Activated CD8-positive, alpha-beta T cell treated with anti-CD3 and anti-CD28 coated beads for 36 hours (primary cell): ENCODE data around the gene PHEX. TPM values are rescaled to one million over a fixed set of nuclear protein-coding genes. Genes with fewer than 3 reads are reported as not detected.

Experiments
- ATAC-seq: fragments of 200-7000 bp; cut with Tn5 transposase; one replicate; pipeline ENCODE4 v1.10.0; 2021; ENCODE audit warnings: mild to moderate bottlenecking, moderate library complexity
- CTCF ChIA-PET: fragments of 350-600 bp; sonication (Branson Sonifier 250); formaldehyde crosslinking; loops from one replicate; lab custom pipeline; 2021; ENCODE audit warnings: antibody characterized with exemption; lab: Charles Lee
- POLR2A ChIA-PET: fragments of 350-600 bp; sonication (Branson Sonifier 250); formaldehyde crosslinking; loops from one replicate; lab custom pipeline; 2021; ENCODE audit warnings: antibody characterized with exemption; lab: Charles Lee
- DNase-seq: peaks from one replicate; pipeline ENCODE4 v3.0.0-alpha.2; 2020
- H3K27ac Mint-ChIP-seq: one replicate; pipeline ENCODE4 v1.8.0; 2021; ENCODE audit warnings: mild to moderate bottlenecking, mixed read lengths
- H3K27me3 Mint-ChIP-seq: one replicate; pipeline ENCODE4 v1.8.0; 2021; ENCODE audit warnings: mixed read lengths
- H3K36me3 Mint-ChIP-seq: one replicate; pipeline ENCODE4 v1.8.0; 2021; ENCODE audit warnings: low read depth, mixed read lengths
- H3K4me1 Mint-ChIP-seq: one replicate; pipeline ENCODE4 v1.8.0; 2021; ENCODE audit warnings: low read depth, mixed read lengths
- H3K4me3 Mint-ChIP-seq: one replicate; pipeline ENCODE4 v1.8.0; 2021; ENCODE audit warnings: mild to moderate bottlenecking, moderate library complexity, mixed read lengths
- H3K9me3 Mint-ChIP-seq: one replicate; pipeline ENCODE4 v1.8.0; 2021; ENCODE audit warnings: mixed read lengths
- CTCF ChIP-seq: fragments of 200-600 bp; IDR thresholded peaks from one replicate; pipeline ENCODE4 v1.8.0; 2022; ENCODE audit warnings: antibody characterized with exemption, mild to moderate bottlenecking
- intact Hi-C: fragments of 100-400 bp; cut with micrococcal nuclease; formaldehyde crosslinking; loops from one replicate; pipeline ENCODE4 v1.10.0; 2022
- total RNA-seq, 2 experiments: library from RNA; stranded (reverse); gene quantifications; one replicate each; pipeline ENCODE4 v1.2.3, GENCODE V29; 2021

Gene PHEX
- total RNA-seq, 2 experiments from 2014 or later = 22.7 to 25.2 TPM

GRCh38 chrX:22069586-22069985, 37.5 kb downstream of the PHEX start:
- Mint-ChIP-seq H3K27ac (no peak overlapping the region), H3K27me3 (no peaks in the 10 kb centered on the region), H3K9me3 (no peaks in the 10 kb centered on the region), H3K36me3 (peaks cover 39% of the 10 kb centered on the region), H3K4me3 (no peak overlapping the region), H3K4me1 (peaks cover 33% of the 10 kb centered on the region)
- no peak for DNase-seq
- ChIA-PET CTCF (interaction anchor here (0.8 to 3.3 kb wide), 4 partner anchors 11 to 180 kb away, joined by 3 to 26 read pairs (median 4); no protein-coding TSS in a partner anchor), POLR2A (interaction anchor here (0.7 to 1.0 kb wide), 2 partner anchors 17 to 79 kb away, joined by 3 read pairs; no protein-coding TSS in a partner anchor)
- TF ChIP-seq CTCF = no peak
- ATAC-seq = no peak
- intact Hi-C loops = no loop called here

- Mint-ChIP-seq H3K27ac (no peak overlapping the region), H3K4me3 (no peak overlapping the region), H3K36me3 (peaks cover 52% of the 10 kb centered on the region), H3K9me3 (no peaks in the 10 kb centered on the region), H3K4me1 (peaks cover 7% of the 10 kb centered on the region), H3K27me3 (no peaks in the 10 kb centered on the region)
- intact Hi-C loops = no loop called here
- ChIA-PET CTCF (no interaction called here), POLR2A (no interaction called here)
- DNase-seq (no peak), ATAC-seq (no peak)
- TF ChIP-seq CTCF = no peak
Measured at GRCh38 chrX:22073928-22074327, 41.8 kb downstream of the PHEX start.

- Mint-ChIP-seq H3K27ac (peak overlapping the region; percentile 34), H3K27me3 (no peaks in the 10 kb centered on the region), H3K4me1 (peaks cover 7% of the 10 kb centered on the region), H3K36me3 (peaks cover 68% of the 10 kb centered on the region), H3K4me3 (no peak overlapping the region), H3K9me3 (no peaks in the 10 kb centered on the region)
- ATAC-seq = no peak
- DNase-seq = no peak
- ChIA-PET POLR2A (no interaction called here), CTCF (no interaction called here)
- intact Hi-C loops = no loop called here
- TF ChIP-seq CTCF = no peak
Measured at GRCh38 chrX:22078117-22078516, 46.0 kb downstream of the PHEX start.

- intact Hi-C loops = no loop called here
- peak; percentile 53 for TF ChIP-seq CTCF
- POLR2A ChIA-PET = no interaction called here
- Mint-ChIP-seq H3K27ac (no peak overlapping the region), H3K36me3 (peaks cover 69% of the 10 kb centered on the region), H3K27me3 (no peaks in the 10 kb centered on the region), H3K4me1 (peaks cover 17% of the 10 kb centered on the region), H3K4me3 (no peak overlapping the region), H3K9me3 (peaks cover 2% of the 10 kb centered on the region)
- CTCF ChIA-PET = interaction anchor here (1.0 to 2.7 kb wide), 10 partner anchors 9 to 110 kb away, joined by 3 to 26 read pairs (median 6); no protein-coding TSS in a partner anchor
- peak; percentile 70 for DNase-seq
- peak; percentile 66 for ATAC-seq
Measured at GRCh38 chrX:22081475-22082092, 49.5 kb downstream of the PHEX start.

- no peak overlapping the region for H3K4me3 Mint-ChIP-seq
- intact Hi-C loops = no loop called here
- H3K27me3 Mint-ChIP-seq = no peaks in the 10 kb centered on the region
- peaks cover 4% of the 10 kb centered on the region for H3K9me3 Mint-ChIP-seq
- ChIA-PET POLR2A (interaction anchor here (0.7 kb wide), 1 partner anchor 16 kb away, joined by 3 read pairs; no protein-coding TSS in a partner anchor), CTCF (no interaction called here)
- peaks cover 70% of the 10 kb centered on the region for H3K36me3 Mint-ChIP-seq
- ATAC-seq = no peak
- H3K27ac Mint-ChIP-seq = peak overlapping the region; percentile 44
- TF ChIP-seq CTCF = no peak
- peaks cover 40% of the 10 kb centered on the region for H3K4me1 Mint-ChIP-seq
- DNase-seq = no peak
Measured at GRCh38 chrX:22086003-22086402, 53.9 kb downstream of the PHEX start.
